Activated naive CD8-positive, alpha-beta T cell treated with anti-CD3 and anti-CD28 coated beads for 36 hours (primary cell): ENCODE results near the gene RASL12. TPM values are rescaled to one million over a fixed set of nuclear protein-coding genes. Genes with fewer than 3 reads are reported as not detected.

ENCODE experiments used
- DNase-seq: peaks from one replicate; pipeline ENCODE4 v3.0.0; 2021
- H3K27ac Mint-ChIP-seq: one replicate; pipeline ENCODE4 v1.8.0; 2022; ENCODE audit warnings: mild to moderate bottlenecking, moderate library complexity, mixed read lengths
- H3K27me3 Mint-ChIP-seq: one replicate; pipeline ENCODE4 v1.8.0; 2022; ENCODE audit warnings: mild to moderate bottlenecking, mixed read lengths
- H3K36me3 Mint-ChIP-seq: one replicate; pipeline ENCODE4 v1.8.0; 2021; ENCODE audit warnings: mild to moderate bottlenecking, mixed read lengths
- H3K4me1 Mint-ChIP-seq: one replicate; pipeline ENCODE4 v1.8.0; 2021; ENCODE audit warnings: mixed read lengths
- H3K4me3 Mint-ChIP-seq: one replicate; pipeline ENCODE4 v1.8.0; 2022; ENCODE audit warnings: mild to moderate bottlenecking, moderate library complexity, mixed read lengths
- H3K9me3 Mint-ChIP-seq: one replicate; pipeline ENCODE4 v1.8.0; 2022; ENCODE audit warnings: mixed read lengths
- total RNA-seq, 2 experiments: library from RNA; stranded (reverse); gene quantifications; one replicate each; pipeline ENCODE4 v1.2.3, GENCODE V29; 2021

The RASL12 gene
- total RNA-seq, 2 experiments from 2014 or later, result not detected

DNA sequence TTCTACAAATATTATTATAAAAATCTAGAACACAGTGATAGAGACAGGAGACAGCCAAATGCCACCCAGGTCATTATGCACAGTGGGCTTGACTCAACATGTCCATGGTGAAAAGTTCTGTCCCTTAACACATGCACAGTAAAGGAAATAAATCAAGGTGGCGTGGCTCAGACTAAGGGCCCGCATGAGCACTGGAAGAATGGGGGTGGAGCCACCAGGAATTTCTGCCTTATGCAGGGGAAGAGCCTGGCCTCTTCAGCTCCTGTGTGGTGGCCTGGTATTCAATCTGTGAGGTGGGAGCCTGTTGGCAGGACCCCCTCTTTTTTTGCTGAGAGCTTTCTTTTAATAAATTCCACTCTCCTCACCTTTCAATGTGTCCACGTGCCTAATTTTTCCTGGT is 60.9 kb downstream of the RASL12 start:
- H3K4me1 Mint-ChIP-seq, result no peaks in the 10 kb centered on the region
- peaks cover 18% of the 10 kb centered on the region for H3K36me3 Mint-ChIP-seq
- no peaks in the 10 kb centered on the region for H3K27me3 Mint-ChIP-seq
- DNase-seq, result no peak
- no peak overlapping the region for H3K27ac Mint-ChIP-seq
- H3K4me3 Mint-ChIP-seq, result no peak overlapping the region
- no peaks in the 10 kb centered on the region for H3K9me3 Mint-ChIP-seq

DNA sequence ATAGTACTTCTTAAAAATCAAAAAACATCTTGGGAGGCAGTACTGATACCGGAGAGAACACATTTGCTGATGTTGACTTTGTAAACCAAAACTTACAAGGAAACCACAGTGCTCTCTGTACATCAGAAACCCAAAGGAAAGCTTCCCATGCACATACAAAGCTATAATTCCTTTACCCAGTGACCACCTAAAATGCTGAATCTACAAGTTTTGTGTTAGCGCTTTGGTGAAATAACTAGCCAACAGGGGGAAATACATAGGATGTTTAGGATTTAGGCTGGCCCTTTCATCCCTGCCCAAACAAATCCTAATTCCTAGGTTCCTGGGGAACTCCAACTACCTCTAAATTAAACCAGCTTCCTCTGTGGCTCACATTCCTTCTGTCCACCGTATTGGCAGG is 62.8 kb downstream of the RASL12 start:
- Mint-ChIP-seq H3K27ac (no peak overlapping the region), H3K9me3 (no peaks in the 10 kb centered on the region), H3K36me3 (peaks cover 7% of the 10 kb centered on the region), H3K27me3 (no peaks in the 10 kb centered on the region), H3K4me1 (no peaks in the 10 kb centered on the region), H3K4me3 (no peak overlapping the region)
- no peak for DNase-seq

Other genes starting within 250 kb of the RASL12 start
- gene PIF1, start 242.3 kb downstream of the RASL12 start, total RNA-seq, result 10 to 100 TPM; 27.3 to 30.4 TPM
- 1 to 10 TPM; 6.8 to 7.8 TPM for gene PLEKHO2, start 226.1 kb downstream of the RASL12 start, total RNA-seq
- 1 to 10 TPM; 2.8 to 2.9 TPM for gene ANKDD1A, start 156.1 kb downstream of the RASL12 start, total RNA-seq
- gene SPG21, start 78.1 kb downstream of the RASL12 start, total RNA-seq, result 10 to 100 TPM; 69.2 to 73.3 TPM
- 10 to 100 TPM; 26.8 to 28.3 TPM for gene MTFMT, start 38.4 kb downstream of the RASL12 start, total RNA-seq
- gene SLC51B, start 22.6 kb downstream of the RASL12 start, total RNA-seq, result not detected
- not detected for gene KBTBD13, start 8.8 kb upstream of the RASL12 start, total RNA-seq
- gene UBAP1L, start 47.2 kb upstream of the RASL12 start, total RNA-seq, result 1 to 10 TPM; 2.2 to 2.7 TPM
- 10 to 100 TPM; 33.1 to 34.3 TPM for gene PDCD7, start 65.8 kb upstream of the RASL12 start, total RNA-seq
- gene CLPX, start 117.4 kb upstream of the RASL12 start, total RNA-seq, result 10 to 100 TPM; 70.6 to 74.9 TPM
- not detected for gene CILP, start 143.5 kb upstream of the RASL12 start, total RNA-seq
- 10 to 100 TPM; 15.5 to 16.4 TPM for gene PARP16, start 218.9 kb upstream of the RASL12 start, total RNA-seq
- not detected for gene RNU5A-1, start 228.1 kb upstream of the RASL12 start, total RNA-seq
- 10 to 100 TPM in 1 of 2 experiments, not detected in 1; 11.6 TPM for gene RNU5B-1, start 236.7 kb upstream of the RASL12 start, total RNA-seq